ENCODE measurements around the gene AQP6. TPM values are rescaled to one million over a fixed set of nuclear protein-coding genes. Genes with fewer than 3 reads are reported as not detected.

AQP6 gene
- total RNA-seq, 2 donors from 2014 or later = 0.20 TPM; not detected in 1

GRCh38 chr12:49982246-49983087 lies 9.7 kb downstream of the AQP6 start:
- Mint-ChIP-seq H3K27ac (no peak overlapping the region), H3K36me3 (ENCODE audit: low read depth) (no peaks in the 10 kb centered on the region), H3K4me1 (peaks cover 69% of the 10 kb centered on the region), H3K4me3 (no peak overlapping the region), H3K9me3 (no peaks in the 10 kb centered on the region), H3K27me3 (ENCODE audit: insufficient read depth) (peaks cover 6% of the 10 kb centered on the region)
- no peak for TF ChIP-seq CTCF (conservative IDR thresholded peaks at IDR 0.05)
- Histone ChIP-seq H3K9me3 (ENCODE audit: control insufficient read depth, low read length) (no peaks in the 10 kb centered on the region), H3K36me3 (ENCODE audit: control insufficient read depth, insufficient read depth, low read length) (no peaks in the 10 kb centered on the region), H3K4me1 (ENCODE audit: control insufficient read depth, insufficient read depth, low read length) (peaks cover 26% of the 10 kb centered on the region), H3K9ac (ENCODE audit: extremely low read depth, low read length, poor library complexity, severe bottlenecking) (no peak overlapping the region), H3K27ac (ENCODE audit: low read depth, low read length) (no peak overlapping the region), H3K27me3 (ENCODE audit: control insufficient read depth, insufficient read depth, low read length, poor library complexity, severe bottlenecking) (peaks cover 31% of the 10 kb centered on the region), H3K4me3 (ENCODE audit: low read length) (no peak overlapping the region)
- 93 to 98% methylated on average over 4 to 7 of the region's 7 CpGs for WGBS, 2 experiments (ENCODE audit: insufficient coverage in 1 of 2, insufficient read length in 1 of 2)
- peak; percentile 31 for DNase-seq

GRCh38 chr12:49983892-49984291 lies 11.1 kb downstream of the AQP6 start:
- Histone ChIP-seq H3K27ac (ENCODE audit: low read depth, low read length) (peak overlapping the region; percentile 29), H3K4me1 (ENCODE audit: control insufficient read depth, insufficient read depth, low read length) (peaks cover 28% of the 10 kb centered on the region), H3K4me3 (ENCODE audit: low read length) (no peak overlapping the region), H3K27me3 (ENCODE audit: control insufficient read depth, insufficient read depth, low read length, poor library complexity, severe bottlenecking) (peaks cover 31% of the 10 kb centered on the region), H3K9ac (ENCODE audit: extremely low read depth, low read length, poor library complexity, severe bottlenecking) (no peak overlapping the region), H3K36me3 (ENCODE audit: control insufficient read depth, insufficient read depth, low read length) (peaks cover 9% of the 10 kb centered on the region), H3K9me3 (ENCODE audit: control insufficient read depth, low read length) (no peaks in the 10 kb centered on the region)
- no peak for TF ChIP-seq CTCF (conservative IDR thresholded peaks at IDR 0.05)
- peak overlapping the region; percentile 57 for H3K27ac Mint-ChIP-seq
- H3K4me1 Mint-ChIP-seq = peaks cover 72% of the 10 kb centered on the region
- no peaks in the 10 kb centered on the region for H3K9me3 Mint-ChIP-seq
- peaks cover 4% of the 10 kb centered on the region for H3K27me3 Mint-ChIP-seq (ENCODE audit: insufficient read depth)
- peak overlapping the region; percentile 3 for H3K4me3 Mint-ChIP-seq
- 37 to 63% methylated on average over 6 to 8 of the region's 8 CpGs for WGBS, 2 experiments (ENCODE audit: insufficient coverage in 1 of 2, insufficient read length in 1 of 2)
- DNase-seq = peak; percentile 71
- H3K36me3 Mint-ChIP-seq (ENCODE audit: low read depth) = peaks cover 6% of the 10 kb centered on the region

- H3K4me1 ChIP-seq (ENCODE audit: control insufficient read depth, insufficient read depth, low read length) = peaks cover 26% of the 10 kb centered on the region
- peak overlapping the region; percentile 29 for H3K27ac ChIP-seq (ENCODE audit: low read depth, low read length)
- WGBS, 2 experiments (ENCODE audit: insufficient coverage in 1 of 2, insufficient read length in 1 of 2) = 85 to 97% methylated on average over 9 of the region's 9 CpGs
- Mint-ChIP-seq H3K4me3 (no peak overlapping the region), H3K27ac (peak overlapping the region; percentile 80), H3K27me3 (ENCODE audit: insufficient read depth) (peaks cover 4% of the 10 kb centered on the region), H3K9me3 (no peaks in the 10 kb centered on the region), H3K36me3 (ENCODE audit: low read depth) (peaks cover 8% of the 10 kb centered on the region), H3K4me1 (peaks cover 69% of the 10 kb centered on the region)
- DNase-seq = peak; percentile 54
- peaks cover 31% of the 10 kb centered on the region for H3K27me3 ChIP-seq (ENCODE audit: control insufficient read depth, insufficient read depth, low read length, poor library complexity, severe bottlenecking)
- no peaks in the 10 kb centered on the region for H3K9me3 ChIP-seq (ENCODE audit: control insufficient read depth, low read length)
- no peak for TF ChIP-seq CTCF (conservative IDR thresholded peaks at IDR 0.05)
- peaks cover 14% of the 10 kb centered on the region for H3K36me3 ChIP-seq (ENCODE audit: control insufficient read depth, insufficient read depth, low read length)
- H3K9ac ChIP-seq (ENCODE audit: extremely low read depth, low read length, poor library complexity, severe bottlenecking) = no peak overlapping the region
- H3K4me3 ChIP-seq (ENCODE audit: low read length) = no peak overlapping the region
Observed at GRCh38 chr12:49984476-49985359, 12.0 kb downstream of the AQP6 start.

Measured in endodermal cell (in vitro differentiated cells).